Measurements from ENCODE around the gene PSME4. TPM values are rescaled to one million over a fixed set of nuclear protein-coding genes. Genes with fewer than 3 reads are reported as not detected.
"Not testable (repeated sequence)": the region's sequence is repeated elsewhere in the genome, so short reads cannot be mapped to it uniquely, and the experiment has no call there.

The PSME4 gene
- total RNA-seq, 1 donor from 2014 or later = 24.4 TPM

- DNase-seq (ENCODE audit: low read depth in 2 of 2) = no peak
Observed at GRCh38 chr2:53964257-53964952, 6.4 kb downstream of the PSME4 start.

DNA sequence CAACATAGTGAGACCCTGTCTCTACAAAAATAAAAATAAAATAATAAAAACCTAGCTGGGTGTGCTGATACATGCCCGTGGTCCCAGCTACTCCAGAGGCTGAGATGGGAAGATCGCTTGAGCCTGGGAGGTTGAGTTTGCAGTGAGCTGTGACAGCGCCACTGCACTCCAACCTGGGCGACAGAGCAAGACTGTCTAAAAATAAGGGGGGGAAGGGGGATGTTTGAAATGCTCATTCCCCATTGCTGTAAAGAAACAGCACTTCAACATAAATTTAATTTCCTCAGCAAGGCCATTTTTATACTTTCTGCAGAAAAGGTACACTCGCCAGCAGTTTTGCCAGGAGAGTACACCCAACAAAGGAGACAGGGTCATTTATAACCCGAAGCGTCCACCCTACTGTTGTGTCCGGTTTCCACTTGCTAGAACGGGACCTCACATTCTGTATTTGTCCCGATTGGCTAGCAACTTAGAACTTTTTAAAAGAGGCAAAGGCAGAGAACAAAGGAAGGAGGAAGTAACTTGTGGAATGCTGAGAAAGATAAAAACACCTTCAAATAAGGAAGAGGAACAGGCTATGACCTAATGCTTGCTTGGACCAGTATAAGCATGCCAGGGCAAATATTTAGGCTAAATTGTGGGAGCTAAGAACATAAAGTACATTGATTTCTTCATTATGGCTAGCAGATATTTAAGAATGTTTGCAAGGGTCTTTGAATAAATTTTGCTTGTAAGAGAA is 9.1 kb downstream of the PSME4 start:
- peak; percentile 41 to 44 for DNase-seq (ENCODE audit: low read depth in 2 of 2)

- DNase-seq (ENCODE audit: low read depth in 2 of 2) = no peak
Observed at GRCh38 chr2:53960476-53960875, 10.3 kb downstream of the PSME4 start.

DNA sequence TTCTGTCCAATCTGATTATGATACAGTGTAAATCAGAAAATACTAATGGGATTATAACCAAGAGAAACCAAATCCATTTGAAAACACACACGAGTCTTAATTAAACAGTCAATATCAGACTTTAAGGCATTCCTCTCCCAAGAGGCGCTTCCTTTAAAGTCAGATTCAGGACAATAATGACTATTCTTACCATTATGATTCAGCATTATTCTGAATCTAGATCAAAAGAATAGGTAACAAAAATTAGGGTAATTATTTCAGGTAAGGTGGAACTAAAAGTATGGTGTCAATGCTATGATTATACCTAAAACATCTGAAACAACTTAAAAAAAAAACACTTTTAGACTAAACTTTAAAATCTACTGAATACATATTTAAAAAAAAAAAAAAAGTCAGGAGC is 12.3 kb downstream of the PSME4 start:
- DNase-seq (ENCODE audit: low read depth in 2 of 2) = no peak

GRCh38 chr2:53952519-53952918 is 18.3 kb downstream of the PSME4 start:
- no peak for DNase-seq (ENCODE audit: low read depth in 2 of 2)

GRCh38 chr2:53949457-53949856 is 21.3 kb downstream of the PSME4 start:
- DNase-seq (ENCODE audit: low read depth in 2 of 2) = peak; percentile 76

- DNase-seq (ENCODE audit: low read depth in 2 of 2) = no peak
Observed at GRCh38 chr2:53945538-53945937, 25.3 kb downstream of the PSME4 start.

GRCh38 chr2:53944542-53944941 is 26.3 kb downstream of the PSME4 start:
- no peak for DNase-seq (ENCODE audit: low read depth in 2 of 2)

DNA sequence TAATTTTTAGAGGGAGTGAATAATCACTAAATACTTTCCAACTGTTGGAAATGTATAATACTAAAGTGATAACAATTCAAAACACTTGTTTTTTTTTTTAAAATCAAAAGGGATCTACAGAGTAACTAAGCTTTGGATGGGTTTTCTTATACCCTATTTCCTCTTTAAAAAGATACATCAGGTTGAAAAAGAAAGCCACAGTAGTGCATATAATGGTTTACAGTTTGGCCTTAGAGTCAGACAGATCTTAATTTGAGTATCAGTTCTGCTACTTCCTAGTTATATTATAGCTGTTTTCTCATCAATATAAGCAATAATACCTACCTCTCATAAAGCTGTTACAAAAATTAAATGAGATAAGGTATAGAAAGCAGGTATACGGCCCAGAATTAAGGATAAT is 28.5 kb downstream of the PSME4 start:
- no peak for DNase-seq (ENCODE audit: low read depth in 2 of 2)

DNA sequence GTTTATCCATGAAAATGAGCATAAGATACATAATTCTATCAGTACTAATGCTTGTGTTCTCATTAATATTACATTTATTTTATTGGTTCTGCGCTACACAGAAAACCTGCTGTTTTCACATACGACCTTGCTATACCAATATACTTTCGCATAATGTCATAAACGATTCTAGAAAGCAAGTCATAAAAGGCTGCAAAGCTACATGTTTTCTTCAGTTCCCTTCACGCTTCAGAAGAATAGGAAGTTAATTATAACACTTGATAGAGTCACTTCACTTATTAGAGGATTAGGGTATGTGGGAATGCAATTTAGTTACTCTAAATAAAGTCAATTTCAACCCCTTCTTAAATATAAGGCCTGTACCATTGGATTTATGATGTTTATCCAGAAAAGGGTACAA is 29.0 kb downstream of the PSME4 start:
- DNase-seq (ENCODE audit: low read depth in 2 of 2) = no peak

GRCh38 chr2:53939656-53940055 is 31.1 kb downstream of the PSME4 start:
- DNase-seq (ENCODE audit: low read depth in 2 of 2) = peak; percentile 57 to 70

- peak in 1 of 2 donors; percentile 5 for DNase-seq (ENCODE audit: low read depth in 2 of 2)
Observed at GRCh38 chr2:53938904-53939303, 31.9 kb downstream of the PSME4 start.

- DNase-seq (ENCODE audit: low read depth in 2 of 2) = no peak
Observed at GRCh38 chr2:53933329-53933728, 37.5 kb downstream of the PSME4 start.

DNA sequence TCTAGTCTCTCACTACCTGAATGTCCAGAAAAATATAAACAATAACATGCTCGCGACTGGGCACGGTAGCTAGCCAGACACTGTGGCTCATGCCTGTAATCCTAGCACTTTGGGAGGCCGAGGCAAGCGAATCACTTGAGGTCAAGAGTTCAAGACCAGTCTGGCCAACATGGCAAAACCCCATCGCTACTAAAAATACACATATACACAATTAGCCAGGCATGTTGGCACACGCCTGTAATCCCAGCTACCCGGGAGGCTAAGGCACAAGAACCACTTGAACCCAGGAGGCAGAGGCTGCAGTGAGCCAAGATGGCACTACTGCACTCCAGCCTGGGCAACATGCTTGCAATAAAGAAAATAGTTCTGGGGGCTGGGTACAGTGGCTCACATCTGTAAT is 44.5 kb downstream of the PSME4 start:
- not testable (repeated sequence) for DNase-seq (ENCODE audit: low read depth in 2 of 2)

DNA sequence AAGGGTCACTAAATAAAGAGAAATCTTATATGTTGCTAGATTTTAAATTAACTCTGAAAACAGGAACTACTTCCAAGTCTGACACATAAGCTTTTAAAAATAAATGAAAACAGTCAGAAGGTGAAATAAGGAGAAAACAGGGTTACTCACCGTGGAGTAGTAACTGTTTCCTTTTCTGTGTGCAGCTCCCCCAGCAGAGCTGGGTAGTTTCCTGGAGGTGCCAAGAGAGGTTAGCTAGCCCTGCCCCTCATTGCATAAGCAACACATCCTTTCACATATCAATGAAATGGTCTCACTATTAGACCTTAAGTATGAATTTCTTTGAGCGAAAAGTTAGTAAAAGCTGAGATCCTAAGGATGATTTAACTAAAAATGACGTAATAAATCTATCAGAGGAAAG is 57.1 kb downstream of the PSME4 start:
- peak; percentile 70 to 88 for DNase-seq (ENCODE audit: low read depth in 2 of 2)

DNA sequence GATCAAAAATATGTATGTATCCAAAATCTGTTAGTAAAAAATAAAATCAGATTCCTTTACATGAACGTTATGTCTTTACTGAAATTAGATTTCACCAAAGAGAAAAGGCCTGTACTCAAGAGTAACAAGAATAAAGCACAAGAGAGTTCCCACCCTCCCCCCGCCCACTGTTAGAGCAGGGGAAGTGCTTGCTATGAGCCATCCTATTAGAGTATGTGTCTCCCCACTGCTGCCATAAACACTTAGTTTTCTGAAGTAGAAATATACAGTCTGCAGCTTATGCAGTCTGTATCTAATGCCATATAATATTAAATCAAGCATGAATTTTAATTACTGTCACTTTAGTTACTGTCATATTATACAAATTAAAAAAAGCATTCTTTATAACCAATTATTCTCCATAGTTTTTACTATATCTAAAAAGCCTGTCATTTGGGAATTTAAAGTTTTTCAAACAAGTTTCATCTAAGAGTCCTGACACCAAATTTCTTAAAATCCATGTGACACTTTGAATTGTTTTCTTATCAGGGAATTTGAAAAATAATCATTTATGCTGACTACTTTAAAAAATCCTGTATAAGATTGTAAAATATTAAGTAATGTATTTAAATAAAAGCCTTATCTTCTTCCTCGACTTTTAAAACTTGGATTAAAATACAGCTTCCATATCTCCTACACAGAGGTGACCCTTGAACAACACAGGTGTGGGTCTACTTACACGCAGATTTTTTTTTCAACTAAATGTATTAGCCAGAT is 59.2 kb downstream of the PSME4 start:
- peak in 1 of 2 donors; percentile 32 for DNase-seq (ENCODE audit: low read depth in 2 of 2)

GRCh38 chr2:53907582-53907981 is 63.2 kb downstream of the PSME4 start:
- DNase-seq (ENCODE audit: low read depth in 2 of 2) = no peak

- DNase-seq (ENCODE audit: low read depth in 2 of 2) = no peak
Observed at GRCh38 chr2:53905396-53905795, 65.4 kb downstream of the PSME4 start.

DNA sequence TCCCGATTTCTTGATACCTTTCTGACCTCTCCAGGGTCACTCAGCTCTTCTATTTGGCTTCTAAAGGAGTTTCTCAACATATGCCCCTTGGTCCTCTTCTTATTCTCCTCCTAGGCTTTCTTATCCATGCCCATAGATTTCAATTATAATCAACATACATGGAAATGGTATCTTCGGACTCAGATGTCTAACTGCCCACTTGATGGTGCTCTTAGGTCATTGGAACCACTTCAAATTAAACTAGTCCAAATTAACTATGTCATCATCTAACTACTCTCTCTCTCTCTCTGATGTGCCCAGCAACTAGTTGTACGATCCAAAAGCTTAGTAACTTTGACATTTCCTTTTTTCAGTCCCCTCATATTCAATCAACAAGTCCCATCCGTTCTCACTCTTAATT is 67.8 kb downstream of the PSME4 start:
- no peak for DNase-seq (ENCODE audit: low read depth in 2 of 2)

DNA sequence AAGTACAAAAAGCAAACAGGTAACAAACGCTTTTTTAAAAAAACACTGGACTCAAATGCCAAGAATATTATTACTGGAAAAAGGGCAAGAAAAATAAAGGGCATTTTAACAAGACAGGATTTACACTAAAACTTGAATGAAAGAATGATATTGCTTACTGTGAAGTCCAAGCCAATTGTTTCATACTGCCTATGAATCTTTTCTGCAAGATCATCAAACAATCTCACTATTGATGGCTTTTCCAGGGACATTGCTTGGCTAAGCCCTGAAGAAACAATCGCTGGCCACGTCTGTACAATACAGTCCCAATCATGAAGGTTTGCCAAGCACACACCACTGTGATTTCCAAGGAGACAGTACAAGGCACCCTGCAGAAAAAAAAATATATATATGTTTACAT is 69.6 kb downstream of the PSME4 start:
- DNase-seq (ENCODE audit: low read depth in 2 of 2) = no peak

DNA sequence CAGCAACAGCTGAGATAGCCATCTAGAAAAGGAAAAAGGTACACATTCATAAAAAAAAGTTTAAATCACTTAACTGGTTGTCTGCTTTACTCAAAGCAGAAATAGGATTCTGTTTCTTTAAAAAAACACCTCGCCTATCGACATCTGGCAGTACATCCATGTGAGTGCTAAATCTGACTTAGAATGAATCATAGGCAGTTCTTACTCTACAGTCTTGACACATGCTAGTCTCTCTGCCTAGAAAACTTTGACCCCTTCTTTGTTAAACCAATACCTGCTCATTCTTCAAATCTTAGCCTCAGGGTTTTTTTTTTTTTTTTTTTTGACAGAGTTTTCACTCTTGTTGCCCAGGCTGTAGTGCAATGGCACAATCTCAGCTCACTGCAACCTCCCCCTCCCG is 73.9 kb downstream of the PSME4 start:
- DNase-seq (ENCODE audit: low read depth in 2 of 2) = peak in 1 of 2 donors; percentile 51
